HL-60 (cell line): ENCODE data around the gene PKN2.

Experiments
- DNase-seq, 2 experiments: peaks; one replicate each; pipeline ENCODE4 v3.0.0-alpha.2; 2010 to 2020; ENCODE audit warnings: low read depth in 1 of 2, low spot score in 1 of 2
- H3K27ac ChIP-seq: fragments of 250-450 bp; sonication (Bioruptor Pico); replicated peaks from 2 replicates; pipeline ENCODE4 v1.5.1; 2020; ENCODE audit warnings: mild to moderate bottlenecking, moderate library complexity
- H3K27me3 ChIP-seq: fragments of 250-450 bp; sonication (Bioruptor Pico); 2 replicates; pipeline ENCODE4 v1.5.1; 2021; ENCODE audit warnings: mild to moderate bottlenecking, moderate library complexity; ENCODE audit not compliant: insufficient read depth, poor library complexity, severe bottlenecking
- H3K4me3 ChIP-seq: replicated peaks from 2 replicates; pipeline ENCODE4 v1.5.1; 2011; ENCODE audit warnings: mild to moderate bottlenecking, control low read depth, low read length; ENCODE audit not compliant: insufficient read depth
- GABPA ChIP-seq: IDR thresholded peaks from 2 replicates; pipeline ENCODE4 v1.6.1; 2012; ENCODE audit warnings: low read depth
- POLR2AphosphoS5 ChIP-seq: IDR thresholded peaks from 2 replicates; pipeline ENCODE4 v1.6.1; 2012; ENCODE audit warnings: low read depth
- SPI1 ChIP-seq: IDR thresholded peaks from 2 replicates; pipeline ENCODE4 v1.6.1; 2012; ENCODE audit warnings: low read depth, mild to moderate bottlenecking, borderline replicate concordance
- TF ChIP-seq, protein P1 (sequence below): IDR thresholded peaks from one replicate; pipeline ENCODE4 v1.5.1; 2011; ENCODE audit warnings: low read length, control low read depth, inconsistent platforms; ENCODE audit not compliant: insufficient read depth
- TF ChIP-seq, protein P2 (sequence below): IDR thresholded peaks from 2 replicates; pipeline ENCODE4 v1.6.1; 2012; ENCODE audit warnings: low read depth; ENCODE audit not compliant: insufficient replicate concordance

The PKN2 gene

DNA sequence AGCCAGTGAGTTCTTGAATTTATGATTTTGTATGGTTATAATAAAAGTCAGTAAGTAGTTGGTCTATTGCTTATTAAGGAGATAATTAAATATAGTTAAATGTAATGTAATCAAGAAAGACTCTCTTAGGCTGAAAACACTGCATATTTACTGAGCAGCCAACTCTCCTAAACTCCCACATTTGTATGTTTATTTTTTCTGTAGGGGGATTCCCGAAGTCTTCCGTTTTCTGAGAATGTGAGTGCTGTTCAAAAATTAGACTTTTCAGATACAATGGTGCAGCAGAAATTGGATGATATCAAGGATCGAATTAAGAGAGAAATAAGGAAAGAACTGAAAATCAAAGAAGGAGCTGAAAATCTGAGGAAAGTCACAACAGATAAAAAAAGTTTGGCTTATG is 56.7 kb downstream of the PKN2 start:
- no peaks in the 10 kb centered on the region for H3K27me3 ChIP-seq
- TF ChIP-seq, protein P1, sequence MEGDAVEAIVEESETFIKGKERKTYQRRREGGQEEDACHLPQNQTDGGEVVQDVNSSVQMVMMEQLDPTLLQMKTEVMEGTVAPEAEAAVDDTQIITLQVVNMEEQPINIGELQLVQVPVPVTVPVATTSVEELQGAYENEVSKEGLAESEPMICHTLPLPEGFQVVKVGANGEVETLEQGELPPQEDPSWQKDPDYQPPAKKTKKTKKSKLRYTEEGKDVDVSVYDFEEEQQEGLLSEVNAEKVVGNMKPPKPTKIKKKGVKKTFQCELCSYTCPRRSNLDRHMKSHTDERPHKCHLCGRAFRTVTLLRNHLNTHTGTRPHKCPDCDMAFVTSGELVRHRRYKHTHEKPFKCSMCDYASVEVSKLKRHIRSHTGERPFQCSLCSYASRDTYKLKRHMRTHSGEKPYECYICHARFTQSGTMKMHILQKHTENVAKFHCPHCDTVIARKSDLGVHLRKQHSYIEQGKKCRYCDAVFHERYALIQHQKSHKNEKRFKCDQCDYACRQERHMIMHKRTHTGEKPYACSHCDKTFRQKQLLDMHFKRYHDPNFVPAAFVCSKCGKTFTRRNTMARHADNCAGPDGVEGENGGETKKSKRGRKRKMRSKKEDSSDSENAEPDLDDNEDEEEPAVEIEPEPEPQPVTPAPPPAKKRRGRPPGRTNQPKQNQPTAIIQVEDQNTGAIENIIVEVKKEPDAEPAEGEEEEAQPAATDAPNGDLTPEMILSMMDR, result no peak
- TF ChIP-seq, protein P2, sequence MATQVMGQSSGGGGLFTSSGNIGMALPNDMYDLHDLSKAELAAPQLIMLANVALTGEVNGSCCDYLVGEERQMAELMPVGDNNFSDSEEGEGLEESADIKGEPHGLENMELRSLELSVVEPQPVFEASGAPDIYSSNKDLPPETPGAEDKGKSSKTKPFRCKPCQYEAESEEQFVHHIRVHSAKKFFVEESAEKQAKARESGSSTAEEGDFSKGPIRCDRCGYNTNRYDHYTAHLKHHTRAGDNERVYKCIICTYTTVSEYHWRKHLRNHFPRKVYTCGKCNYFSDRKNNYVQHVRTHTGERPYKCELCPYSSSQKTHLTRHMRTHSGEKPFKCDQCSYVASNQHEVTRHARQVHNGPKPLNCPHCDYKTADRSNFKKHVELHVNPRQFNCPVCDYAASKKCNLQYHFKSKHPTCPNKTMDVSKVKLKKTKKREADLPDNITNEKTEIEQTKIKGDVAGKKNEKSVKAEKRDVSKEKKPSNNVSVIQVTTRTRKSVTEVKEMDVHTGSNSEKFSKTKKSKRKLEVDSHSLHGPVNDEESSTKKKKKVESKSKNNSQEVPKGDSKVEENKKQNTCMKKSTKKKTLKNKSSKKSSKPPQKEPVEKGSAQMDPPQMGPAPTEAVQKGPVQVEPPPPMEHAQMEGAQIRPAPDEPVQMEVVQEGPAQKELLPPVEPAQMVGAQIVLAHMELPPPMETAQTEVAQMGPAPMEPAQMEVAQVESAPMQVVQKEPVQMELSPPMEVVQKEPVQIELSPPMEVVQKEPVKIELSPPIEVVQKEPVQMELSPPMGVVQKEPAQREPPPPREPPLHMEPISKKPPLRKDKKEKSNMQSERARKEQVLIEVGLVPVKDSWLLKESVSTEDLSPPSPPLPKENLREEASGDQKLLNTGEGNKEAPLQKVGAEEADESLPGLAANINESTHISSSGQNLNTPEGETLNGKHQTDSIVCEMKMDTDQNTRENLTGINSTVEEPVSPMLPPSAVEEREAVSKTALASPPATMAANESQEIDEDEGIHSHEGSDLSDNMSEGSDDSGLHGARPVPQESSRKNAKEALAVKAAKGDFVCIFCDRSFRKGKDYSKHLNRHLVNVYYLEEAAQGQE, result no peak
- TF ChIP-seq POLR2AphosphoS5 (no peak), SPI1 (no peak), GABPA (no peak)
- DNase-seq, result no peak
- H3K27ac ChIP-seq, result no peak overlapping the region
- H3K4me3 ChIP-seq, result no peak overlapping the region

DNA sequence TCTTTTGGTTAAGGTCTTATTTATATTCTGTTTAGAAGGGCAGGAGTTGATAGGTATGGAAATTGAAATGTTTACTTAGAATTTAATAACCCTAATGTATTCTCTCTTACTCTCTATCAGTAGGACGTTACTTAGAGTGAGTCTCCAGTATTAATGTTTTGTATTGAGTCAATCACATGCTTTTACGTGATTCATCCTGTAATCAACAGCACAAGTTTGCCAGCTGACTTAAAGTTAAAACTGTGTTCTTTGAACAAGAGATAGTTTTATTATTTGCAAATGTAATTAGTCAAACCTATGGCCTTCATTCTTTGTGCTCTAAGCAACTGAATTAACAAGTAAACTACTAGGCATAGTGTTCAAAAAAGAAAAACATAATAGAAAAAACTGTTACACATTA is 57.3 kb downstream of the PKN2 start:
- Histone ChIP-seq H3K27ac (no peak overlapping the region), H3K4me3 (no peak overlapping the region), H3K27me3 (no peaks in the 10 kb centered on the region)
- no peak for DNase-seq
- TF ChIP-seq GABPA (no peak), POLR2AphosphoS5 (no peak), SPI1 (no peak)
- TF ChIP-seq, protein P1, result no peak
- TF ChIP-seq, protein P2, result no peak

DNA sequence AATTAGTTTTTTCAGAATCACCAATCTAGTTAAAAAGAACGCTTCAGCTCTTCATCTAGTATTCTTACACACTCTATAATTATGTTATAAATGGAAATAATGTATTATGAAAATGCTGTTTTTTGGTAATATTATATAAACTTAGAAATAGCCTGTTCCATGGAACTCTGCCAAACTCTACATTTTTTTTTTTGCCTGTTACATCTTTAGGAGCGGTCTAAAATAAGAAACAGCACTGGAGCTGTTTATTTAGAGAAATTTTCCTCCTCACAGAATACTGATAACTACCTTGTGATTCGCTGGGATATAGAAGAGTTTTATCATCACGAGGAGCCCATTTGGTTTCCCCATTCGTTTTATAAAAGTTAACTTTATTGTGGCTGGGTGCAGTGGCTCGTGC is 58.5 kb downstream of the PKN2 start:
- H3K4me3 ChIP-seq, result no peak overlapping the region
- no peak overlapping the region for H3K27ac ChIP-seq
- no peaks in the 10 kb centered on the region for H3K27me3 ChIP-seq
- no peak for TF ChIP-seq GABPA
- TF ChIP-seq, protein P1, result no peak
- TF ChIP-seq POLR2AphosphoS5, result no peak
- TF ChIP-seq SPI1, result no peak
- TF ChIP-seq, protein P2, result no peak
- DNase-seq, result no peak
